GM12878 (cell line): ENCODE data around the gene TNP2. TPM values are rescaled to one million over a fixed set of nuclear protein-coding genes. Genes with fewer than 3 reads are reported as not detected.

Experiments
- CBX5 ChIP-seq: sonication (generic); IDR thresholded peaks from 2 replicates; pipeline ENCODE4 v1.6.1; 2016; ENCODE audit warnings: low read depth, moderate library complexity, mild to moderate bottlenecking, inconsistent platforms
- CEBPB ChIP-seq, 2 experiments: fragments of 150-350 bp in 1 of 2; IDR thresholded peaks; 2 replicates each; pipeline ENCODE4 v1.6.1; 2012 to 2014; ENCODE audit warnings: low read depth in 2 of 2, low read length in 2 of 2, borderline replicate concordance in 1 of 2, inconsistent platforms in 1 of 2
- EP300 ChIP-seq, 2 experiments: fragments of 150-350 bp in 1 of 2; IDR thresholded peaks; 2 replicates each; pipeline ENCODE4 v1.6.1; 2011 to 2012; ENCODE audit warnings: low read depth in 2 of 2, low read length in 2 of 2, borderline replicate concordance in 1 of 2, improper control_type of control experiment in 1 of 2, inconsistent platforms in 1 of 2; ENCODE audit not compliant: control insufficient read depth in 1 of 2
- FOXM1 ChIP-seq: IDR thresholded peaks from 2 replicates; pipeline ENCODE4 v1.6.1; 2012; ENCODE audit warnings: low read depth, mild to moderate bottlenecking, inconsistent platforms, low read length, moderate library complexity
- HDGF ChIP-seq: fragments of 450-650 bp; IDR thresholded peaks from 2 replicates; pipeline ENCODE4 v1.6.1; 2016; ENCODE audit warnings: antibody characterized with exemption
- IKZF2 ChIP-seq, 2 experiments: fragments of 450-650 bp; IDR thresholded peaks; 2 replicates each; pipeline ENCODE4 v1.6.1; 2017; ENCODE audit warnings: mild to moderate bottlenecking in 2 of 2, moderate library complexity in 2 of 2
- MYB ChIP-seq: fragments of 150-350 bp; IDR thresholded peaks from 2 replicates; pipeline ENCODE4 v1.6.1; 2014; ENCODE audit warnings: mild to moderate bottlenecking, low read depth, low read length, borderline replicate concordance
- NFXL1 ChIP-seq: fragments of 450-650 bp; IDR thresholded peaks from 2 replicates; pipeline ENCODE4 v1.6.1; 2017; ENCODE audit warnings: antibody characterized with exemption, mild to moderate bottlenecking, borderline replicate concordance
- NR2F1 ChIP-seq: fragments of 450-650 bp; conservative IDR thresholded peaks from 2 replicates; pipeline ENCODE4 v1.6.1; 2017; ENCODE audit warnings: mild to moderate bottlenecking
- POLR2AphosphoS2 ChIP-seq: IDR thresholded peaks from 2 replicates; pipeline ENCODE4 v1.6.1; 2011; ENCODE audit warnings: low read depth, mild to moderate bottlenecking, low read length, improper control_type of control experiment, moderate library complexity
- POLR2AphosphoS5 ChIP-seq: IDR thresholded peaks from 2 replicates; pipeline ENCODE4 v1.6.1; 2011; ENCODE audit warnings: mild to moderate bottlenecking, low read length, inconsistent platforms
- RB1 ChIP-seq: fragments of 450-650 bp; formaldehyde crosslinking; IDR thresholded peaks from 2 replicates; pipeline ENCODE4 v1.6.1; 2017; ENCODE audit warnings: mild to moderate bottlenecking, borderline replicate concordance
- RCOR1 ChIP-seq: conservative IDR thresholded peaks from 2 replicates; pipeline ENCODE4 v1.6.1; 2012; ENCODE audit warnings: low read depth, low read length, improper control_type of control experiment
- ZNF207 ChIP-seq: fragments of 450-650 bp; IDR thresholded peaks from 2 replicates; pipeline ENCODE4 v1.6.1; 2014; ENCODE audit warnings: antibody characterized with exemption, mild to moderate bottlenecking, borderline replicate concordance
- polyA plus RNA-seq, 11 experiments: library from polyadenylated mRNA; depleted of rRNA in 4 of 11; unstranded in 6 of 11; stranded (reverse) in 5 of 11; fragments of >200 nt; fragmentation: Nextera tagmentation in 4 of 11; fragmentation: Illumina TruSeq in 1 of 11; extraction: Ambion mirVana in 4 of 11; extraction: Trizol in 1 of 11; gene quantifications; 1 replicate in 1 of 11; 2 replicates in 10 of 11; pipeline versions ENCODE4 v1.2.1 to v1.2.3, GENCODE V29; 2011 to 2016; ENCODE audit warnings: inconsistent platforms in 2 of 11, missing spikeins in 2 of 11, low read depth in 1 of 11
- total RNA-seq, 4 experiments: library from RNA; depleted of rRNA in 3 of 4; stranded (reverse); fragments of >200 nt in 3 of 4; fragmentation: Illumina TruSeq in 1 of 4; extraction: Trizol in 1 of 4; gene quantifications; 2 replicates each; pipeline versions ENCODE4 v1.2.1 to v1.2.3, GENCODE V29; 2013 to 2021
- TF ChIP-seq, protein P1 (sequence below): fragments of 450-650 bp; IDR thresholded peaks from 2 replicates; pipeline ENCODE4 v1.6.1; 2016; ENCODE audit warnings: mild to moderate bottlenecking, moderate library complexity, borderline replicate concordance
- TF ChIP-seq, protein P2 (sequence below): fragments of 450-650 bp; conservative IDR thresholded peaks from 2 replicates; pipeline ENCODE4 v1.6.1; 2017; ENCODE audit warnings: mild to moderate bottlenecking, moderate library complexity
- TF ChIP-seq, protein P3 (sequence below), 3 experiments: IDR thresholded peaks in 2 of 3; conservative IDR thresholded peaks in 1 of 3; 2 replicates each; pipeline ENCODE4 v1.5.1; 2011; ENCODE audit warnings: low read depth in 3 of 3, low read length in 3 of 3, mild to moderate bottlenecking in 3 of 3, control low read depth in 2 of 3, moderate library complexity in 2 of 3, inconsistent platforms in 1 of 3, mixed read lengths in 1 of 3; ENCODE audit not compliant: control insufficient read depth in 2 of 3, insufficient read depth in 1 of 3; ENCODE audit errors: extremely low read depth in 1 of 3
- TF ChIP-seq, protein P4 (sequence below): fragments of 450-650 bp; IDR thresholded peaks from 2 replicates; pipeline ENCODE4 v1.6.1; 2016; ENCODE audit warnings: mild to moderate bottlenecking
- TF ChIP-seq, protein P5 (sequence below): IDR thresholded peaks from 2 replicates; pipeline ENCODE4 v1.6.1; 2011; ENCODE audit warnings: low read depth, low read length, improper control_type of control experiment, borderline replicate concordance

TNP2 gene
- total and polyA plus RNA-seq, 10 of the 15 experiments (the other 5 are each of a cell fraction or from before 2014, with no cell fraction given), result not detected

DNA sequence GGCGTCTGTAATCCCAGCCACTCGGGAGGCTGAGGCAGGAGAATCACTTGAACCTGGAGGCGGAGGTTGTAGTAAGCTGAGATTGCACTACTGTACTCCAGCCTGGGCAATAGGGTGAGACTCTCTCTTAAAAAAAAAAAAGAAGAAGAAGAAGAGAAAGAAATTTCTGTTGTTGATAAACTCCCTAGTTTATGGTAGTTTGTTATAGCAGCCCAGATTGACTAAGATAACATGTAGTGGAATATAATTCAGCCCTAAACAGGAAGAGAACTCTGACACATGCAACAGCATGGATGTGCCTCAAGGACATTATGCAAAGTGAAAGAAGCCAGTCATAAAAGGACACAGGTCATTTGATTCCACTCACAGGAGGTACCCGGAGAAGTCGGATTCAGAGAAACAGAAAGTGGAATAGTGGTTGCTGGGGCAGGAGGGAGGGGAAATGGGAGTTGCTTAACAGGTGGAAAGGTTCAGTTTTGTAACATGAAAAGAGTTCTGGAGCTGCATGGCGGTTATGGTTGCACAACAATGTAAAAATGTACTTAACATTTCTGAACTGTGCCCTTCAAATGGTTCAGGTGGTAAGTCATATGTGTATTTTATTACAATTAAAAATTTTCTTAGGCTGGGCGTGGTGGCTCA is 38.0 kb upstream of the TNP2 start (continued):
- no peak for TF ChIP-seq ZNF207
- TF ChIP-seq FOXM1, result no peak
- no peak for TF ChIP-seq NR2F1
- TF ChIP-seq, protein P1, sequence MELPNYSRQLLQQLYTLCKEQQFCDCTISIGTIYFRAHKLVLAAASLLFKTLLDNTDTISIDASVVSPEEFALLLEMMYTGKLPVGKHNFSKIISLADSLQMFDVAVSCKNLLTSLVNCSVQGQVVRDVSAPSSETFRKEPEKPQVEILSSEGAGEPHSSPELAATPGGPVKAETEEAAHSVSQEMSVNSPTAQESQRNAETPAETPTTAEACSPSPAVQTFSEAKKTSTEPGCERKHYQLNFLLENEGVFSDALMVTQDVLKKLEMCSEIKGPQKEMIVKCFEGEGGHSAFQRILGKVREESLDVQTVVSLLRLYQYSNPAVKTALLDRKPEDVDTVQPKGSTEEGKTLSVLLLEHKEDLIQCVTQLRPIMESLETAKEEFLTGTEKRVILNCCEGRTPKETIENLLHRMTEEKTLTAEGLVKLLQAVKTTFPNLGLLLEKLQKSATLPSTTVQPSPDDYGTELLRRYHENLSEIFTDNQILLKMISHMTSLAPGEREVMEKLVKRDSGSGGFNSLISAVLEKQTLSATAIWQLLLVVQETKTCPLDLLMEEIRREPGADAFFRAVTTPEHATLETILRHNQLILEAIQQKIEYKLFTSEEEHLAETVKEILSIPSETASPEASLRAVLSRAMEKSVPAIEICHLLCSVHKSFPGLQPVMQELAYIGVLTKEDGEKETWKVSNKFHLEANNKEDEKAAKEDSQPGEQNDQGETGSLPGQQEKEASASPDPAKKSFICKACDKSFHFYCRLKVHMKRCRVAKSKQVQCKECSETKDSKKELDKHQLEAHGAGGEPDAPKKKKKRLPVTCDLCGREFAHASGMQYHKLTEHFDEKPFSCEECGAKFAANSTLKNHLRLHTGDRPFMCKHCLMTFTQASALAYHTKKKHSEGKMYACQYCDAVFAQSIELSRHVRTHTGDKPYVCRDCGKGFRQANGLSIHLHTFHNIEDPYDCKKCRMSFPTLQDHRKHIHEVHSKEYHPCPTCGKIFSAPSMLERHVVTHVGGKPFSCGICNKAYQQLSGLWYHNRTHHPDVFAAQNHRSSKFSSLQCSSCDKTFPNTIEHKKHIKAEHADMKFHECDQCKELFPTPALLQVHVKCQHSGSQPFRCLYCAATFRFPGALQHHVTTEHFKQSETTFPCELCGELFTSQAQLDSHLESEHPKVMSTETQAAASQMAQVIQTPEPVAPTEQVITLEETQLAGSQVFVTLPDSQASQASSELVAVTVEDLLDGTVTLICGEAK, result no peak
- TF ChIP-seq, protein P2, sequence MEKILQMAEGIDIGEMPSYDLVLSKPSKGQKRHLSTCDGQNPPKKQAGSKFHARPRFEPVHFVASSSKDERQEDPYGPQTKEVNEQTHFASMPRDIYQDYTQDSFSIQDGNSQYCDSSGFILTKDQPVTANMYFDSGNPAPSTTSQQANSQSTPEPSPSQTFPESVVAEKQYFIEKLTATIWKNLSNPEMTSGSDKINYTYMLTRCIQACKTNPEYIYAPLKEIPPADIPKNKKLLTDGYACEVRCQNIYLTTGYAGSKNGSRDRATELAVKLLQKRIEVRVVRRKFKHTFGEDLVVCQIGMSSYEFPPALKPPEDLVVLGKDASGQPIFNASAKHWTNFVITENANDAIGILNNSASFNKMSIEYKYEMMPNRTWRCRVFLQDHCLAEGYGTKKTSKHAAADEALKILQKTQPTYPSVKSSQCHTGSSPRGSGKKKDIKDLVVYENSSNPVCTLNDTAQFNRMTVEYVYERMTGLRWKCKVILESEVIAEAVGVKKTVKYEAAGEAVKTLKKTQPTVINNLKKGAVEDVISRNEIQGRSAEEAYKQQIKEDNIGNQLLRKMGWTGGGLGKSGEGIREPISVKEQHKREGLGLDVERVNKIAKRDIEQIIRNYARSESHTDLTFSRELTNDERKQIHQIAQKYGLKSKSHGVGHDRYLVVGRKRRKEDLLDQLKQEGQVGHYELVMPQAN, result no peak
- no peak for TF ChIP-seq POLR2AphosphoS2
- TF ChIP-seq, protein P3, sequence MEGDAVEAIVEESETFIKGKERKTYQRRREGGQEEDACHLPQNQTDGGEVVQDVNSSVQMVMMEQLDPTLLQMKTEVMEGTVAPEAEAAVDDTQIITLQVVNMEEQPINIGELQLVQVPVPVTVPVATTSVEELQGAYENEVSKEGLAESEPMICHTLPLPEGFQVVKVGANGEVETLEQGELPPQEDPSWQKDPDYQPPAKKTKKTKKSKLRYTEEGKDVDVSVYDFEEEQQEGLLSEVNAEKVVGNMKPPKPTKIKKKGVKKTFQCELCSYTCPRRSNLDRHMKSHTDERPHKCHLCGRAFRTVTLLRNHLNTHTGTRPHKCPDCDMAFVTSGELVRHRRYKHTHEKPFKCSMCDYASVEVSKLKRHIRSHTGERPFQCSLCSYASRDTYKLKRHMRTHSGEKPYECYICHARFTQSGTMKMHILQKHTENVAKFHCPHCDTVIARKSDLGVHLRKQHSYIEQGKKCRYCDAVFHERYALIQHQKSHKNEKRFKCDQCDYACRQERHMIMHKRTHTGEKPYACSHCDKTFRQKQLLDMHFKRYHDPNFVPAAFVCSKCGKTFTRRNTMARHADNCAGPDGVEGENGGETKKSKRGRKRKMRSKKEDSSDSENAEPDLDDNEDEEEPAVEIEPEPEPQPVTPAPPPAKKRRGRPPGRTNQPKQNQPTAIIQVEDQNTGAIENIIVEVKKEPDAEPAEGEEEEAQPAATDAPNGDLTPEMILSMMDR (IDR thresholded peaks at IDR 0.05 in 2 of 3, conservative IDR thresholded peaks at IDR 0.05 in 1 of 3; ENCODE audit: control insufficient read depth in 2 of 3, extremely low read depth in 1 of 3, insufficient read depth in 1 of 3, low read depth in 3 of 3, low read length in 3 of 3), result no peak
- TF ChIP-seq CEBPB (IDR thresholded peaks at IDR 0.05; ENCODE audit: borderline replicate concordance in 1 of 2, low read depth in 2 of 2, low read length in 2 of 2), result no peak
- 0 out of 2 replicates have a peak, but pooled peaks have one; percentile 28 for TF ChIP-seq CBX5
- TF ChIP-seq POLR2AphosphoS5, result no peak
- TF ChIP-seq MYB, result no peak
- TF ChIP-seq RCOR1, result no peak
- TF ChIP-seq, protein P4, sequence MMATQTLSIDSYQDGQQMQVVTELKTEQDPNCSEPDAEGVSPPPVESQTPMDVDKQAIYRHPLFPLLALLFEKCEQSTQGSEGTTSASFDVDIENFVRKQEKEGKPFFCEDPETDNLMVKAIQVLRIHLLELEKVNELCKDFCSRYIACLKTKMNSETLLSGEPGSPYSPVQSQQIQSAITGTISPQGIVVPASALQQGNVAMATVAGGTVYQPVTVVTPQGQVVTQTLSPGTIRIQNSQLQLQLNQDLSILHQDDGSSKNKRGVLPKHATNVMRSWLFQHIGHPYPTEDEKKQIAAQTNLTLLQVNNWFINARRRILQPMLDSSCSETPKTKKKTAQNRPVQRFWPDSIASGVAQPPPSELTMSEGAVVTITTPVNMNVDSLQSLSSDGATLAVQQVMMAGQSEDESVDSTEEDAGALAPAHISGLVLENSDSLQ, result no peak
- TF ChIP-seq, protein P5, sequence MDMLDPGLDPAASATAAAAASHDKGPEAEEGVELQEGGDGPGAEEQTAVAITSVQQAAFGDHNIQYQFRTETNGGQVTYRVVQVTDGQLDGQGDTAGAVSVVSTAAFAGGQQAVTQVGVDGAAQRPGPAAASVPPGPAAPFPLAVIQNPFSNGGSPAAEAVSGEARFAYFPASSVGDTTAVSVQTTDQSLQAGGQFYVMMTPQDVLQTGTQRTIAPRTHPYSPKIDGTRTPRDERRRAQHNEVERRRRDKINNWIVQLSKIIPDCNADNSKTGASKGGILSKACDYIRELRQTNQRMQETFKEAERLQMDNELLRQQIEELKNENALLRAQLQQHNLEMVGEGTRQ, result no peak
- no peak for TF ChIP-seq EP300 (IDR thresholded peaks at IDR 0.05; ENCODE audit: borderline replicate concordance in 1 of 2, control insufficient read depth in 1 of 2, low read depth in 2 of 2, low read length in 2 of 2)
- no peak for TF ChIP-seq HDGF
- TF ChIP-seq RB1, result no peak
- peak; percentile 42 to 50; a peak in 3 of 4 replicates for TF ChIP-seq IKZF2 (IDR thresholded peaks at IDR 0.05)
- TF ChIP-seq NFXL1, result no peak
